GM19455 (cell line): ENCODE measurements around the gene AZU1.
"Not testable (repeated sequence)": the region's sequence is repeated elsewhere in the genome, so short reads cannot be mapped to it uniquely, and the experiment has no call there.

ENCODE experiments used
- ATAC-seq: cut with Tn5 transposase; IDR thresholded peaks from one replicate; pipeline ENCODE4 v1.9.1; 2021; ENCODE audit not compliant: unreplicated experiment

Gene AZU1

DNA sequence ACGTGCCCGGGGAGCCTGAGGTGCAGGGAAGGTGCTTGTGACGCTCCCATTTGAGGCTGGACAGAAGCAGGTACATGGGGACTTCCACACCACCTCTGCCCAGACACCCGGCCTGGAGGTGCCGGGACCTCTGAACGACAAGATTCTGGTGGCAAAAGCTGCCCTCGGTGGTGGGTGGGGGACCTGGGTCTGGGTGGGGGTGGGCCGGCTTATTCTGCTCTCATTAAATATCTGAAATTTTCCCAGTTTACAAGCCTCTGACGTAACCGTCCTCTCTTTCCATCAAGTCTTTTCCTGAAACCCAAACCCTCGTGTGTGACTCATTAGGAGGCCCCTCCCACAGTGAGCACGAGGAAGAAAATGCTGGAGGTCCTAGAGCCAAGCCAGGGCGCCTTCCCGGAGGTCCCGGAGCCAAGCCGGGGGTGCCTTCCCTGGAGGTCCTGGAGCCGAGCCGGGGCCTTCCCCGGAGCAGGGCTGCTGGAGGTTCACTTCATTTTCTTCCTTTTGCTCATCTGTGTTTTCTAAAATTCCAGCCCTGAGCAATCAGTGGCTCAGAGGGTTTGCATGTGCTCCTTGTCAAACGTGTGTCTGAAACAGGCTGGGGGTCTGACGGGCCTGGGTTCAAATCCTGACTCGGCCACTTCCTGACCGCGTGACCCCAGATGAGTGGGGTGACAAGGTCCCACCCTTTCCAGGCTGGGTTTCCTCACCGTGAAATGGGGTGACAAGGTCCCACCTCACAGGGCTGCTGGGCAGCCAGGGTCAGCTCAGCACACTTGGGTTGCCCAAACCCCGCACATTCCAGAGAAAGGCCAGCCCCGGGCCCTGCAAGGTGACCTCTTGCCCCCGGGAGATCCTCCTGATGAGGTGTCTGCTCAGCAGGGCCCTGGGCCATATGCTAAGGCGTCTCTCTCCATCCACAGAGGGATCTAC lies 41.9 kb downstream of the AZU1 start:
- no peak for ATAC-seq

DNA sequence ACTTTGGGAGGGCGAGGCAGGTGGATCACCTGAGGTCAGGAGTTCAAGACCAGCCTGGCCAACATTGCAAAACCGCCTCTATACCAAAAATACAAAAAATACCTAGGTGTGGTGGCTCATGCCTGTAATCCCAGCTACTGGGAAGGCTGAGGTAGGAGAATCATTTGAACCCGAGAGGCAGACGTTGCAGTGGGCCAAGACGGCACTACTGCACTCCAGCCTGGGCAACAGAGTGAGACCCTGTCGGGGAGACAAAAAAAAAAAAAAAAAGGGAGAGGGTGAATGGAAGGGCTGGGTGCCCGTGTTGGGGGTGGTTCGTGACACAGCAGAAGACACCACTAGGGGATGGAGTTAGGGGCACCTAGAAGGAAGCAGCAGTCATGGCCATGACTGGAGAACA lies 42.7 kb downstream of the AZU1 start:
- no peak for ATAC-seq

DNA sequence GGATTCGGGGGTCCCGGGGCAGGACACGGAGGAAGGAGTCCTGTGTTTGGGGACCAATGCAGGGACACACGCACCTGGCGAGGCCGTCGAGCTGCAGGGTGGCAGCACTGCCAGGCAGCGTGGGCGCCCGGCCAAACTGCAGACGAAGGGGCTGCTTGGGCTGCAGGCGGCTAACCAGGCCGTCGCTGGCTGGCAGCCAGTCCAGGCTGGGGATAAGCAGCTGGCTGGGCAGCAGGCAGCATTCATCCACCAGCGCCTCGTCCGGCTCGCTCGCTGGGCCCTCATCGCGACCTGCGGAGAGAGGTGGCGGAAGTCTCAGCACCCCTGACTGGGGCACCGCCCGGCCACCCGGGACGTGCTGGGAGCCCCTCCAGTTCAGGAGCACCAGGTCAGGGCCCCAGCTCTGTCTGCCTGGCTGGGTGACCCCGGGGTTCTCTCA lies 43.3 kb downstream of the AZU1 start:
- ATAC-seq: no peak

DNA sequence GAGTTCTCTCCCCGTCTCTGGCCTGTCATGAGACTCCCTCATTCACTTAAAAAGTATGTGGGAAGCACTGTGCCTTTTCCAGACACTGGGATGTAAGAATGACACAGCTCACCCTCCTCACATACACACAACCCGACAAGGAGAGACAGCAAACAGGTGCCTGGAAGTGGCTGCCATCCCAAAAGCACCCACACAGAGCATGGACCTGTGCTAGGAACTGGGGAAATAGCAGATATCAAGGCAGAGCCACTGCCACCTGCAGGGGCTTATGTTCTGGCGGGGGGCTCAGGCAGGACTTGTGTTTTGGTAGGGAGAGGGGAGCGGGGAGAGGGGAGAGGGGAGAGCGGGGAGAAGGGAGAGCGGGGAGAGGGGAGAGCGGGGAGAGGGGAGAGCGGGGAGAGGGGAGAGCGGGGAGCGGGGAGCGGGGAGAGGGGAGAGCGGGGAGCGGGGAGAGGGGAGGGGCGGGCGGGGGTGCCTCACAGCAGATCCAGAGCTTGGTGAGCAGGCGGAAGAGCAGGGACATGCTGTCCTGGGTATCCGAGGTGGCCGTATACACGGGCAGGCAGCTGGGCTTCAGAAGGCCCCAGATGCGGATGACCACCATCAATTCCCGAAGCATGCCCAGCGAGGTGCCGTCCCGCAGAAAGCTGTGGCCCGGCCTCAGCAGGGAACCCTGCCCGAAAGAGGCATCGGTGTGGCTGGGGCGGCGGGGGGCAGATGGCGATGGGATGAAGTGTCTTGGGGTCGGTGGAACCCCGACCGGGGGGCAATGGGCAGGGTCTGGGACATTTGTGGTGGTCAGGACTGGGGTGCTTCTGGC lies 44.0 kb downstream of the AZU1 start:
- no peak for ATAC-seq

DNA sequence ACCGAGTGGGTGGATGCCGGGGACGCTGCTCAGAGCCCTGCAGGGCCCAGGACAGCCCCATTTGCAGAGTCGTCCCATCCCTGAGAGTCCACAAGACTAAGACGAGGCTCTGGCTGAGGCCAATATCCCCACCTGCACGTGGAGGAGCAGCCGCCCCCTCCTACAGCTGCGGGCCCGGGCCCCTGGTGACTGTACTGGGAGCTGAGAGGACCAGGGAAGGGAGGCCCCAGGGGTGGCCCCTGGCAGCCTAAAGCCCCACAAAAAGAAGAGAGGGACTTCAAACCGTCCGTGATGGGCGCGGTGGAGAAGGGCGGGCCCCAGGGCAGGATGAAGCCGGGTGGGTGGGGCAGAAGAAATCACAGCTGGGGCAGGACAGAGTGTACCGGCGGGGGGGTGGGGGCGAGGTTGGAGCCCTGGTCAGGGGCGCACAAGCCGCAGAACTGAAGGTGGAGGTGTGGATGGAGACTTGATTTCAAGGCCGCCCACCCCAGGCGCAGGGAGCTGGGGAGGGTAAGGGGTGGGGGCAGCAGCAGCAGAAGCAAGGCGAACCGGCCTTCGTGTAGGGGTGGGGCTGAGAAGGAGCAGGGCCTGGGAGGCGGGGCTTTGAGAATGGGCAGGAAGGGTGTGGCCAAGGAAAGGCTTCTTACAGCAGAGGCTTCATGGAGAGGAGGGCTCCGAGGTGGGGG lies 44.8 kb downstream of the AZU1 start:
- peak; percentile 41 for ATAC-seq

DNA sequence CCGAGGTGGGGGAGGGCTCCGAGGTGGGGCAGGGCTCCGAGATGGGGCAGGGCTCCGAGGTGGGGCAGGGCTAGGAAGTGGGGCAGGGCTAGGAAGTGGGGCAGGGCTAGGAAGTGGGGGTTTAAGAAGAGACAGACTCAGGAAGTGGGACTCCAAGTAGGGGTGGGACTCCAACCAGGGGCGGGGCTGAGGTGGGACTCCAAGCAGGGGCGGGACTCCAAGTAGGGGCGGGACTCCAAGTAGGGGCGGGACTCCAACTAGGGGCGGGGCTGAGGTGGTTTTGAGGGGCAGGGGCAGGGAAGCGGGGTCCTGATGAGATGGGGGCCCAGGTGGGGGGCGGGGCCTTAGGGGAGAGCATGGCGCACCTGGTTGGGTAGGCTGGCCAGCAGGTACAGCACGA lies 45.4 kb downstream of the AZU1 start:
- ATAC-seq: no peak

DNA sequence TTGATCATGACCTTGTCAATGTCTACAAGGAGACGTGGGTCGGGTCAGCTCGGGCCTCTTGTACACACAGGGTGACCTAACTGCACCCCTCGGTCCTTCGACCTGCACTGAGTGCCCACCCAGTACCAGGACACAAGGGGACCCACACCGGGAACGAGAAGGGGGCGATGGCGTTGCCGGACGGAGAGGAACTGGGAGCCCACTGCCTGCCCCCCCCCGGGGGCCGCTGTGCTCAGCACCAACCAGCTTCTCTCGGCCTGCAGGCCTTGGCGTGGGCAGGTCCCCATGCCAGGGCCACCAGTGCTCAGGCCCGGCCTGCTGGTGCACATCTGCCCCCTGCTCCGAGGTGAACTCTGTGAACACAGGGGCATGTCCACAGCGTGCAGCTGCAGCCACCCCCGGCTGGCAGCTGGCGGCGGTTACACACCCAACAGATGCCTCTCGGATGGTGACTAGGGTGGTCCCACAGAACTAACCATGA lies 46.0 kb downstream of the AZU1 start:
- ATAC-seq: no peak

DNA sequence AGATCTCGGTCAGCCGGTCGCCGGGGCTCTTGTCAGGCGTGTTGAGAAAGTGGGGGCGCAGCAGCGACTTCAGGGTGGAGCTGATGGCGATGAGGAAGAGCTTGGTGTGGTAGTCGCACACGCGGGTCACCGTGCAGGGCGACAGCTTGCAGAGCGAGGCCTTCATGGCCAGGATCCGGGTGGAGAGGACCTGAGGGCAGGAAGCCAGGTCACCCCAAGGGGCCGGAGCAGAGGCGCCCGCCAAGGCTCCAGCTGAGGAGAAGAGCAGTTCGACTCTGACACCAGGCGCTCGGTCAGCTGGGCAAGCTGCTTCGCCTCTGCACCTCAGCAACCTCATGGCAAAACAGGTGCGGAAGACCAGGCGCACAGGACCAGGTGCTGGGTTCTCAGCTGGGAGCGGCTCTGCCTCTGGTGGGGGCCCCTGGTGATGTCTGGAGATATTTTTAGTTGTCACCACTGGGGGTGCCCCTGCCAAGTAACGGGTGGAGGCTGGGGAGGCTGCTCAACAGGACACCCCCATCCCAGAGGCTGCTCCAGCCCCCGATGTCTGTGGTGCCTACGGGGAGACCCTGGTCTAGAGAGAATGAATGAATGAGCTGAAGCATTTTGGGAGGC lies 47.7 kb downstream of the AZU1 start:
- no peak for ATAC-seq

DNA sequence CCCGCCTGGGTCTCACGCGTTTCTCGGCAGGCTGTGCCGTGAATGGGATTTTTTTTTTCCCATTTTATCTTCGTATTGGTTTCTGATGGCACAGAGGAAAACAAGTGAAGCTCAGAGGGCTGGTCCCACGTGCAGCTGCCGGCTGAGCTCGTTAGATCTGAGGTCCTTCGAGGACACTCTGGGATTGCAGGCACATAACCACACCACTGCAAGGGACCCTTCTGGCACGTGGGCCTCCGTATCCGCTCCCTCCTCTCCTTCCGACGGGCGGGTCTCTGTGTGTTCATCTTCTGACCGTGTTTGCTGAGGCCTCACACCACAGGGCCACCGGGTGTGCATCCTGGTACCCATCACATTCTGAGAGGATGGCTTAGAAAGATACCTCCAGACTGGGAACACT lies 48.5 kb downstream of the AZU1 start:
- ATAC-seq: no peak

DNA sequence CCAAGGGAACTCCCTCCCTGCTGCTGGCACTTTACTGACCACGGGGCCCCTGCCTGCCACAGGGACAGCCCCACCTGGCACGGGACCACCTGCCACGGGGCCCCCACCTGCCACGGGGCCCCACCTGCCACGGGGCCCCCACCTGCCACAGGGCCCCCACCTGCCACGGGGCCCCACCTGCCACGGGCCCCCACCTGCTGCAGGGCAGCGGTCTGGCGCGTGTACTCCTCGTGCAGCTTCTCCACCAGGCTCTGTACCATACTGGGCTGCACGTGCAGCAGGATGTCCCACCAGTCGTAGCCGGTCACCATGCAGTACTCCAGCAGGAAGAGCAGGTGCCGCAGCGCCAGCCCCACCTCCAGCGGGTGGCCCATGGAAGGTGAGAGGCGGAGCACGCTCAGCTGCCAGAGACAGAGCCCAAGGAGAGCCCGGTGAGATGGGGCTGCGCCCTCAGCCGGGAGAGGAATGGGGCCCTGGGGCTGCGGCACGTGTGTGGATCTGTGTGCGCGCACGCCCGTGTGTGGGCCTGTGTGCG lies 49.2 kb downstream of the AZU1 start:
- ATAC-seq: no peak

DNA sequence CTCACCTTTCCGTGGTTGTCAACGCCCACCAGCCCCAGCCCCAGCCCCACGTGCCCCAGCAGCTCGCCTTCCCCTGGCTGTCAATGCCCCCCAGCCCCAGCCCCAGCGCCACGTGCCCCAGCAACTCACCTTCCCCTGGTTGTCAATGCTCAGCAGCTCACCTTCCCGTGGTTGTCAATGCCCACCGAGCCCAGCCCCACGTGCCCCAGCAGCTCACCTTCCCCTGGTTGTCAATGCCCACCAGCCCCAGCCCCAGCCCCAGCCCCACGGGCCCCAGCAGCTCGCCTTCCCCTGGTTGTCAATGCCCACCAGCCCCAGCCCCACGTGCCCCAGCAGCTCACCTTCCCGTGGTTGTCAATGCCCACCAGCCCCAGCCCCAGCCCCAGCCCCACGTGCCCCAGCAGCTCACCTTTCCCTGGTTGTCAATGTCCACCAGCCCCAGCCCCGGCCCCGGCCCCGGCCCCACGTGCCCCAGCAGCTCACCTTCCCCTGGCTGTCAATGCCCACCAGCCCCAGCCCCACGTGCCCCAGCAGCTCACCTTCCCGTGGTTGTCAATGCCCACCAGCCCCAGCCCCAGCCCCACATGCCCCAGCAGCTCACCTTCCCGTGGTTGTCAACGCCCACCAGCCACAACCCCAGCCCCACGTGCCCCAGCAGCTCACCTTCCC lies 50.5 kb downstream of the AZU1 start:
- not testable (repeated sequence) for ATAC-seq

DNA sequence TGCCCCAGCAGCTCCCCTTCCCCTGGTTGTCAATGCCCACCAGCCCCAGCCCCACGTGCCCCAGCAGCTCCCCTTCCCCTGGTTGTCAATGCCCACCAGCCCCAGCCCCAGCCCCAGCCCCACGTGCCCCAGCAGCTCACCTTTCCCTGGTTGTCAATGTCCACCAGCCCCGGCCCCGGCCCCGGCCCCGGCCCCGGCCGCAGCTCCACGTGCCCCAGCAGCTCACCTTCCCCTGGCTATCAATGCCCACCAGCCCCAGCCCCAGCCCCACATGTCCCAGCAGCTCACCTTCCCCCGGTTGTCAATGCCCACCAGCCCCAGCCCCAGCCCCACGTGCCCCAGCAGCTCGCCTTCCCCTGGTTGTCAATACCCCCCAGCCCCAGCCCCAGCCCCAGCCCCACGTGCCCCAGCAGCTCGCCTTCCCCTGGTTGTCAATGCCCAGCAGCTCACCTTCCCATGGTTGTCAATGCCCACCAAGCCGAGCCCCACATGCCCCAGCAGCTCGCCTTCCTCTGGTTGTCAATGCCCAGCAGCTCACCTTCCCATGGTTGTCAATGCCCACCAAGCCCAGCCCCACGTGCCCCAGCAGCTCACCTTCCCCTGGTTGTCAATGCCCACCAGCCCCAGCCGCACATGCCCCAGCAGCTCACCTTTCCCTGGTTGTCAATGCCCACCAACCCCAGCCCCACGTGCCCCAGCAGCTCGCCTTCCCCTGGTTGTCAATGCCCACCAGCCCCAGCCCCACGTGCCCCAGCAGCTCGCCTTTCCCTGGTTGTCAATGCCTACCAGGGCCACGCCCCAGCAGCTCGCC lies 51.3 kb downstream of the AZU1 start:
- not testable (repeated sequence) for ATAC-seq

DNA sequence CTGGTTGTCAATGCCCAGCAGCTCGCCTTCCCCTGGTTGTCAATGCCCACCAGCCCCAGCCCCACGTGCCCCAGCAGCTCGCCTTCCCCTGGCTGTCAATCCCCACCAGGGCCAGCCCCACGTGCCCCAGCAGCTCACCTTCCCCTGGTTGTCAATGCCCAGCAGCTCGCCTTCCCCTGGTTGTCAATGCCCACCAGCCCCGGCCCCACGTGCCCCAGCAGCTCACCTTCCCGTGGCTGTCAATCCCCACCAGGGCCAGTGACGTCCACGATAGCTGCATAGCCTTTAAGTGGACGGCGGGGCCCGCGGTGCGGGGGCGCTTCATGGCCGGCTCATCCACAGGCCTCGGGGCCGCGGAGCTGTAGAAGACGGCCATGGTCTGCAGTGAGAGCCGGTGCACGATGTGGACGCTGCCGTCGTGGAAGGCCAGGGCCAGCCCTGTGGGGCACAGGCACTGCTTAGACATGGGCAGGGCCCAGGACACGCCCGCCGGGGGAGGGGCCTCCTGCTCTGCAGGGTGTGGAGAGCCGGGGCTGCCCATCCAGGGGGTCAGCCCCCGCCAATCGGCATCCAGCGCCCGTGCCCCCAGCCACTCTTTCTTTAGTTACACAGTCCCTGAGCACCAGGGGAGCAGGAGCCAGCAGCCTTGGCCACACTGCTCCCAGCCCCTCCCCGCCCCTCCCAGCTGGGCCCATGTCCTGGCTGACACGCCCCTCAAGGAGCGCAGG lies 52.2 kb downstream of the AZU1 start:
- ATAC-seq: no peak
